Neuron (in vitro differentiated cells): ENCODE data around the gene GUK1.
"Not testable (repeated sequence)": the region's sequence is repeated elsewhere in the genome, so short reads cannot be mapped to it uniquely, and the experiment has no call there.

ENCODE experiments used
- H2AFZ ChIP-seq: one replicate; pipeline ENCODE4 v1.6.1; 2013; ENCODE audit warnings: low read depth, mild to moderate bottlenecking, inconsistent platforms, low read length, moderate library complexity
- H3K27me3 ChIP-seq: one replicate; pipeline ENCODE4 v1.6.1; 2013; ENCODE audit warnings: low read length; ENCODE audit not compliant: insufficient read depth
- H3K36me3 ChIP-seq: one replicate; pipeline ENCODE4 v1.6.1; 2013; ENCODE audit warnings: low read length; ENCODE audit not compliant: insufficient read depth
- H3K4me1 ChIP-seq: one replicate; pipeline ENCODE4 v1.6.1; 2013; ENCODE audit warnings: low read length; ENCODE audit not compliant: insufficient read depth
- H3K4me3 ChIP-seq: 2 replicates; pipeline ENCODE4 v1.5.1; 2013; ENCODE audit warnings: mild to moderate bottlenecking, low read length, moderate library complexity
- H3K9me3 ChIP-seq: one replicate; pipeline ENCODE4 v1.6.1; 2013; ENCODE audit warnings: low read length

The GUK1 gene

GRCh38 chr1:228108742-228109072 is 31.4 kb upstream of the GUK1 start:
- peaks cover 17% of the 10 kb centered on the region for H3K36me3 ChIP-seq
- H3K9me3 ChIP-seq = no peaks in the 10 kb centered on the region
- no peak overlapping the region for H2AFZ ChIP-seq
- H3K4me3 ChIP-seq = peak overlapping the region; percentile 64
- H3K27me3 ChIP-seq = no peaks in the 10 kb centered on the region
- peaks cover 20% of the 10 kb centered on the region for H3K4me1 ChIP-seq

DNA sequence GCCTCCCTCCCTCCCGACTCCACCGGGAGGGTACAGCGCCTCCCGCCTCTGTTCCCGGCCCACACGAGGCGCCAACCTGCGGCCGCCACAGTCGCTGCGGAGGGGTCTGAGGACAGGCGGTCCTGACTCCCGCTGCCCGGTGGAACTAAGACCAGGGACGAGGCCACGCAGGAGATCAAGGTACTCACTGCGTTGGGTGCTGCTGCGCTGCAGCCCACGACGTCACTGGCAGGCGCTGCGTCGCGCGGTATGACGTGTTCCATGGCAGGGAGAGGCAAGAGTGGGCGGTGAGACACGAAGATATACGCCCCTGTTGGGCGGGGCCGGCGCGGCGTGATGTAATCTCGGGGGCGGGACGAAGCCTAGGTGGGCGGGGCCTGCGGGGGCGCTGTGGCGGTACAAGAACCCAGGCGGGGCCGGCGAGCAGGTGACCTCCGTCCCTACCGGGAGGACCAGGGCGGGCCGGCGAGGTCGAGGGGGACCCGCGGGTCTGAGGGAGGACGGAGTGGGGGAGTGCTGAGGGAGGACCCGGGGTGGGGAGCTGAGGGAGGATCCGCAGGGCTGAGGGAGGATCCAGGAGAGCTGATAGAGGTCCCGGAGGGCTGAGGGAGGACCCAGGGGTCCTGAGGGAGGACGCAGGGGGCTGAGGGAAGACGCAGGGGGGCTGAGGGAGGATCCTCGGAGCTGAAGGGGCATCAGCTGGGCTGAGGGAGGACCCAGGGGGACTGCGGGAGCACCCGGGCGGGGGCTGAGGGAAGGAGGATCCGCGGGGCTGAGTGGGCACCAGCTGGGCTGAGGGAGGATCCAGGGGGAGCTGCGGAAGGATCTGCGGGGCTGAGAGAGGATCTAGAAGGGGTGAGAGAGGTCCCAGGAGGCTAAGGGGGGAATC is 30.8 kb upstream of the GUK1 start, which contains the start of gene MRPL55:
Gene MRPL55 (minus strand): TSS at position 227 of the 889 bp plus-strand sequence. CDS start 1,039 bp downstream, outside the sequence.
- H3K4me3 ChIP-seq = peak within 1 kb of the TSS; percentile 64
- peaks cover 17% of the 10 kb centered on the region for H3K36me3 ChIP-seq
- peaks cover 17% of the 10 kb centered on the region for H3K4me1 ChIP-seq
- no peaks in the 10 kb centered on the region for H3K9me3 ChIP-seq
- no peaks in the 10 kb centered on the region for H3K27me3 ChIP-seq
- H2AFZ ChIP-seq = peak within 1 kb of the TSS; percentile 55

- no peaks in the 10 kb centered on the region for H3K9me3 ChIP-seq
- H3K4me1 ChIP-seq = peaks cover 17% of the 10 kb centered on the region
- peak overlapping the region; percentile 64 for H3K4me3 ChIP-seq
- peak overlapping the region; percentile 55 for H2AFZ ChIP-seq
- H3K27me3 ChIP-seq = no peaks in the 10 kb centered on the region
- H3K36me3 ChIP-seq = peaks cover 17% of the 10 kb centered on the region
Observed at GRCh38 chr1:228109962-228110488, 30.1 kb upstream of the GUK1 start.

DNA sequence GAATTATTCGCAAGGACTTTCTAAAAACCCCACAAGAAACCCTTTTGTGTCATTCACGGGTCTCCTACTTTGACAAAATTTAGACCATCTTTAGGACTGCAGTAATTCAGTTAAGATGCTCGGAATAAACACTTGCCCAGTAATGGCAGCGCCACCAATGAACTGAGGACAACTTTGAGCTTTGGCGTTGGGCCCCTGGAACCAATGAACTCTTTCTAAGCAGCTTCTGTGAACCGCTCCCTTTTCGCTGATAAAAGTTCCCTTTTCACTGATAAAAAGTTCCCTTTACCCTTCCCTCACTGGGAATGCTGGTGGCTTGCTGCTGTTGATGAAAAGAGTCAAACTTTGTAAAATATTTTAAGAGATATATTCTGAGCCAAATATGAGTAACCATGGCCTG is 29.5 kb upstream of the GUK1 start:
- peak overlapping the region; percentile 64 for H3K4me3 ChIP-seq
- H3K27me3 ChIP-seq = no peaks in the 10 kb centered on the region
- H3K4me1 ChIP-seq = peaks cover 17% of the 10 kb centered on the region
- H2AFZ ChIP-seq = peak overlapping the region; percentile 55
- H3K9me3 ChIP-seq = no peaks in the 10 kb centered on the region
- H3K36me3 ChIP-seq = peaks cover 17% of the 10 kb centered on the region

DNA sequence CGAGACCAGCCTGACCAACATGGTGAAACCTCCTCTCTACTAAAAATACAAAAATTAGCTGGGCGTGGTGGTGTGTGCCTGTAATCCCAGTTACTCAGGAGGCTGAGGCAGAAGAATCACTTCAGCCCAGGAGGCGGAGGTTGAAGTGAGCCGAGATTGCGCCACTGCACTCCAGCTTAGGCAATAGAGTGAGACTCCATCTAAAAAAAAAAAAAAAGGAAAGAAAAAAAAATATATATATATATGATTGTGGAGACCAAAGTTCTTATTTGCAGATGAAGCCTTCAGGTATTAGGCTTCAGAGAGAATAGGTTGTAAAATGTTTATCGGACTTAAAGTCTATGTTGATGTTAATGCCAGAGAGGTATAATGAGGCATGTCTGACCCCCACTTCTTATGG is 28.8 kb upstream of the GUK1 start:
- H3K9me3 ChIP-seq, H3K27me3 ChIP-seq, H3K4me3 ChIP-seq, H2AFZ ChIP-seq: not testable (repeated sequence)
- peaks cover 10% of the 10 kb centered on the region for H3K36me3 ChIP-seq
- H3K4me1 ChIP-seq = peaks cover 17% of the 10 kb centered on the region

DNA sequence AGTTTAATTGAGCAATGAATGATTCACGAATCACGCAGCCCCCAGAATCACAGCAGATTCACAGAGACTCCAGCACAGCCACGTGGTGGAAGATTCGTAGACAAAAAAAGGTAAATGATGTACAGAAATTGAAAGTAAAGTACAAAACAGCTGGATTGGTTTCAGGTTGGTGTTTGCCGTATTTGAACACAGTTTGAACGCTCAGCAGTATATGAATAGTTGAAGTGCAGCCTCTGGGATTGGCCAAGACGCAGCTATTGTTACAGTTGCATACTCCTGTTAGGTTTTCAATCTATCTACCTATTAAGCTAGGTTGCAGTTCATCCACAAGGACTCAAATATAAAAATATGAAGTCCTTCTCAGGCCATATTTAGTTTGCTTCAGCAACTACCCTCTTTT is 27.9 kb upstream of the GUK1 start:
- no peak overlapping the region for H2AFZ ChIP-seq
- no peaks in the 10 kb centered on the region for H3K27me3 ChIP-seq
- H3K4me3 ChIP-seq = no peak overlapping the region
- H3K4me1 ChIP-seq = peaks cover 17% of the 10 kb centered on the region
- peaks cover 5% of the 10 kb centered on the region for H3K36me3 ChIP-seq
- no peaks in the 10 kb centered on the region for H3K9me3 ChIP-seq

DNA sequence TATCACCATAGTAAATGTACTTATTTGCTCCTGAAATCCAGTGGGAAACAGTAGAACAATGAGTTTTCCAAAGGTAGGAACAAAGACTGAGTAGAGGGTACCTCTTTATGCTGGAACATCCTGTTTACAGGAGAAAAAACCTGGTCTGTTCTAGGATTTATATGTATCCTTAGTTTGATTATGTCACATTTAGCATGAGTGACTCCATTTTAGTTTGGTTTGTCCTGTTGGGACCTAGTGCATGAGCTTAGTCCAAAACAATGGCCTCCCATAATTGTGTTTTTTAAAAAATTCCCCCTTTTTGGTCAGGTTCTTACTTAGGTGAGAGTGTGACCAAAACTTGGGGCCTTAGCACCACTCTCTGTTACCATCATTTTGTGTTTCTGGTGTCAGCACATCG is 27.5 kb upstream of the GUK1 start:
- peaks cover 1% of the 10 kb centered on the region for H3K36me3 ChIP-seq
- peaks cover 17% of the 10 kb centered on the region for H3K4me1 ChIP-seq
- H3K27me3 ChIP-seq = no peaks in the 10 kb centered on the region
- H3K9me3 ChIP-seq = no peaks in the 10 kb centered on the region
- H3K4me3 ChIP-seq = no peak overlapping the region
- no peak overlapping the region for H2AFZ ChIP-seq

DNA sequence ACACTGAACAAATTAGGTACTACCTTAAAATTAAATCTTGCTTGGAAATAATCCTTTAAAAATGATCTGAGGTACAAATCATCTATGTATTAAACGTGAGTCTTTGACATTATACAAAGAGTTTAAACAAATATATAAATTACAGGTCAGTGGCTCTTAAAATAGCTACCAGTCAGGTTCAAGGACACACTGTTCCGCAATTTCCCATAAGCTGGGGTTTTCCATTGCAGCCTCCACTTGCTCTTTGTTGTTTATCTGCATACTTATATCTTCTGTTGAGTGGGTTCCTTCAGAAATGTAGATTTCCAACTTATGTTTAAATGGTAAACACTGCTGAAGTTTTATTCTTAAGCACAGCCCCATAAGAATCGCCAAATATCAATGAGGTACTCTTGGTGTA is 25.3 kb upstream of the GUK1 start:
- no peak overlapping the region for H2AFZ ChIP-seq
- H3K4me1 ChIP-seq = peaks cover 7% of the 10 kb centered on the region
- H3K4me3 ChIP-seq = no peak overlapping the region
- H3K27me3 ChIP-seq = no peaks in the 10 kb centered on the region
- no peaks in the 10 kb centered on the region for H3K36me3 ChIP-seq
- peaks cover 2% of the 10 kb centered on the region for H3K9me3 ChIP-seq

DNA sequence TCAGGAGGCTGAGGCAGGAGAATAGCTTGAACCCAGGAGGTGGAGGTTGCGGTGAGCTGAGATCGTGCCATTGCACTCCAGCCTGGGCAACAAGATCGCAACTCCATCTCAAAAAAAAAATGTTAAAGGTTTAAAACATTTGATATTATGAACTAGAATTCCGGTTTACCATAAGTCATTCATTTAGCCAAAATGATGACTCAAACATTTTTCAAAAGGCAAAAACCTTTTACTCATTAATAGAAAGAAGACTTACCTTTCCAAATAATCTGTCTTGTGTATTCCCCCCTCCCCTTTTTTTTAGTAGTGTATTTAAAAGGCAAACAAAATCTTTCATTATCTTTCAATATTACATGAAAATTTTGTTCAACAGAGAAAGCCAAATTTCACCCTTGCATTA is 22.7 kb upstream of the GUK1 start:
- Histone ChIP-seq H3K36me3 (no peaks in the 10 kb centered on the region), H3K4me1 (peaks cover 5% of the 10 kb centered on the region), H3K4me3 (no peak overlapping the region), H3K27me3 (no peaks in the 10 kb centered on the region), H2AFZ (no peak overlapping the region), H3K9me3 (peaks cover 2% of the 10 kb centered on the region)

DNA sequence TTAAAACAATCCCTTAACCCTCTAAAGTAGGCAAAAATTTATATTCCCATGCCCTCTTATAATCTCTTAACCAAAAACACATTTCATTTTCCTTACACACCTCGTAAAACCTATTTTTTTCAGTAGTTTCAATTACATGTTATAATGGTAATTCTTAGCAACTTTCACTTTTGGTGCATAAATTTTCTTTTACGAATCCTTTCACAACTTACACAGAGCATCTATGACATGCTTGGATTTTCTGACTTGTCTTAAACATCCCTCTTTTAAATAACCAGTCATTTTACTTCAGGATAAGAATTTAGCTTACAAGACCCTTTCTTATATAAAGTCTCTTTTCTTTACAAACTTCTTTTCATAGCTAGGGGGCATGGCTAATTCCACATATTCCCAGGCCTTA is 22.0 kb upstream of the GUK1 start:
- H3K36me3 ChIP-seq = no peaks in the 10 kb centered on the region
- H3K27me3 ChIP-seq = no peaks in the 10 kb centered on the region
- no peak overlapping the region for H3K4me3 ChIP-seq
- H3K4me1 ChIP-seq = peaks cover 5% of the 10 kb centered on the region
- peaks cover 2% of the 10 kb centered on the region for H3K9me3 ChIP-seq
- no peak overlapping the region for H2AFZ ChIP-seq

DNA sequence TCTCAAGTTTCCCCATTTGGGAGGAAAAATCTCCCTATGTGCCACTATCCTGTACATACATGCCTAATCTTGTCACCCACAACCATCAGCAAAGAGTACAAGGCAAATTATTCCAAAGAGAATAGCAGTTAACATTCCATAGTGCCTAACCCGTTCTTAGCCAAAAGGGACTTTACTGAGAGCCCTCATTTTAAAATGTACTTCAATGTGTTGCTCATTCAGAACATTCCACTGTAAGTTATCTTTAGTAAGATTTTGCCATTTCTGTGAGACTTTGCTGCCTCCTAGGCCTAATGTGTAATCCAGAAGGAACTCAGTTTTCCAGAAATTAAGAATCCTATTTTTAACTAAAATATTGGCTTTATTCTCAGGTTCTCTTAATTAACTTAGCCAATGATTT is 19.7 kb upstream of the GUK1 start:
- no peak overlapping the region for H2AFZ ChIP-seq
- no peaks in the 10 kb centered on the region for H3K27me3 ChIP-seq
- H3K4me1 ChIP-seq = peaks cover 5% of the 10 kb centered on the region
- no peaks in the 10 kb centered on the region for H3K36me3 ChIP-seq
- H3K9me3 ChIP-seq = peaks cover 2% of the 10 kb centered on the region
- no peak overlapping the region for H3K4me3 ChIP-seq

- peaks cover 2% of the 10 kb centered on the region for H3K9me3 ChIP-seq
- H3K4me1 ChIP-seq = peaks cover 5% of the 10 kb centered on the region
- H3K27me3 ChIP-seq = no peaks in the 10 kb centered on the region
- H3K4me3 ChIP-seq = no peak overlapping the region
- no peak overlapping the region for H2AFZ ChIP-seq
- no peaks in the 10 kb centered on the region for H3K36me3 ChIP-seq
Observed at GRCh38 chr1:228120857-228121489, 19.1 kb upstream of the GUK1 start.

- Histone ChIP-seq H3K36me3 (no peaks in the 10 kb centered on the region), H3K4me3 (no peak overlapping the region), H2AFZ (no peak overlapping the region), H3K9me3 (peaks cover 2% of the 10 kb centered on the region), H3K27me3 (no peaks in the 10 kb centered on the region), H3K4me1 (peaks cover 5% of the 10 kb centered on the region)
Observed at GRCh38 chr1:228122921-228123441, 17.1 kb upstream of the GUK1 start.
